ENCODE data around the gene CDKL5. TPM values are rescaled to one million over a fixed set of nuclear protein-coding genes. Genes with fewer than 3 reads are reported as not detected.

CDKL5 gene
- total and polyA plus RNA-seq, 7 experiments from 2014 or later, result 1.2 to 7.0 (median 4.3) TPM

GRCh38 chrX:18557879-18558278, 132.5 kb downstream of the CDKL5 start:
- Histone ChIP-seq H3K27ac (ENCODE audit: low read depth, low read length) (no peak overlapping the region), H3K4me3 (ENCODE audit: low read length) (no peak overlapping the region), H3K4me1 (ENCODE audit: control insufficient read depth in 2 of 2, insufficient read depth in 2 of 2, low read length in 2 of 2) (no peaks in the 10 kb centered on the region), H3K27me3 (ENCODE audit: control insufficient read depth in 2 of 2, insufficient read depth in 2 of 2, low read length in 2 of 2) (no peaks in the 10 kb centered on the region), H3K36me3 (ENCODE audit: control insufficient read depth in 2 of 3, insufficient read depth in 3 of 3, low read length in 3 of 3) (no peaks in the 10 kb centered on the region), H3K9me3 (ENCODE audit: control insufficient read depth in 2 of 3, low read length in 3 of 3) (no peaks in the 10 kb centered on the region)
- H3K4me3 Mint-ChIP-seq, result no peak overlapping the region
- H3K27ac Mint-ChIP-seq, result no peak overlapping the region
- peaks cover 0 to 5% (median 0%) of the 10 kb centered on the region in 11 donors for H3K9me3 Mint-ChIP-seq
- no peaks in the 10 kb centered on the region for H3K27me3 Mint-ChIP-seq
- ChIA-PET POLR2A (no interaction called here), CTCF (interaction anchor here (0.6 kb wide), 1 partner anchor 47 kb away, joined by 3 read pairs; no protein-coding TSS in a partner anchor)
- peaks cover 0 to 4% (median 0%) of the 10 kb centered on the region in 7 donors for H3K4me1 Mint-ChIP-seq
- peaks cover 0 to 4% (median 0%) of the 10 kb centered on the region in 5 donors for H3K36me3 Mint-ChIP-seq
- DNase-seq (no peak), ATAC-seq (no peak)
- intact Hi-C loops (cut with micrococcal nuclease), result no loop called here

GRCh38 chrX:18558799-18559198, 133.4 kb downstream of the CDKL5 start:
- Mint-ChIP-seq H3K9me3 (peaks cover 0 to 5% (median 0%) of the 10 kb centered on the region in 11 donors), H3K4me3 (no peak overlapping the region), H3K36me3 (peaks cover 0 to 4% (median 0%) of the 10 kb centered on the region in 5 donors), H3K4me1 (no peaks in the 10 kb centered on the region), H3K27me3 (no peaks in the 10 kb centered on the region), H3K27ac (no peak overlapping the region)
- H3K27ac ChIP-seq (ENCODE audit: low read depth, low read length), result no peak overlapping the region
- H3K36me3 ChIP-seq (ENCODE audit: control insufficient read depth in 2 of 3, insufficient read depth in 3 of 3, low read length in 3 of 3), result no peaks in the 10 kb centered on the region
- POLR2A ChIA-PET, result no interaction called here
- DNase-seq (no peak), ATAC-seq (no peak)
- H3K4me3 ChIP-seq (ENCODE audit: low read length), result no peak overlapping the region
- CTCF ChIA-PET, result no interaction called here
- H3K27me3 ChIP-seq (ENCODE audit: control insufficient read depth in 2 of 2, insufficient read depth in 2 of 2, low read length in 2 of 2), result no peaks in the 10 kb centered on the region
- intact Hi-C loops (cut with micrococcal nuclease), result no loop called here
- no peaks in the 10 kb centered on the region for H3K4me1 ChIP-seq (ENCODE audit: control insufficient read depth in 2 of 2, insufficient read depth in 2 of 2, low read length in 2 of 2)
- H3K9me3 ChIP-seq (ENCODE audit: control insufficient read depth in 2 of 3, low read length in 3 of 3), result no peaks in the 10 kb centered on the region

- Histone ChIP-seq H3K27ac (ENCODE audit: low read depth, low read length) (no peak overlapping the region), H3K9me3 (ENCODE audit: control insufficient read depth in 2 of 3, low read length in 3 of 3) (no peaks in the 10 kb centered on the region), H3K36me3 (ENCODE audit: control insufficient read depth in 2 of 3, insufficient read depth in 3 of 3, low read length in 3 of 3) (no peaks in the 10 kb centered on the region), H3K27me3 (ENCODE audit: control insufficient read depth in 2 of 2, insufficient read depth in 2 of 2, low read length in 2 of 2) (no peaks in the 10 kb centered on the region), H3K4me3 (ENCODE audit: low read length) (no peak overlapping the region), H3K4me1 (ENCODE audit: control insufficient read depth in 2 of 2, insufficient read depth in 2 of 2, low read length in 2 of 2) (no peaks in the 10 kb centered on the region)
- DNase-seq (no peak), ATAC-seq (no peak)
- ChIA-PET CTCF (no interaction called here), POLR2A (no interaction called here)
- Mint-ChIP-seq H3K9me3 (peaks cover 0 to 5% (median 0%) of the 10 kb centered on the region in 11 donors), H3K27me3 (no peaks in the 10 kb centered on the region), H3K4me3 (no peak overlapping the region), H3K4me1 (no peaks in the 10 kb centered on the region), H3K27ac (no peak overlapping the region), H3K36me3 (peaks cover 0 to 4% (median 0%) of the 10 kb centered on the region in 5 donors)
- intact Hi-C loops (cut with micrococcal nuclease), result no loop called here
These were observed 135.6 kb downstream of the CDKL5 start for GRCh38 chrX:18561020-18561419.

GRCh38 chrX:18565727-18566126, 140.3 kb downstream of the CDKL5 start:
- no peaks in the 10 kb centered on the region for H3K36me3 ChIP-seq (ENCODE audit: control insufficient read depth in 2 of 3, insufficient read depth in 3 of 3, low read length in 3 of 3)
- ATAC-seq, result no peak
- H3K27ac ChIP-seq (ENCODE audit: low read depth, low read length), result no peak overlapping the region
- Mint-ChIP-seq H3K36me3 (peaks cover 0 to 5% (median 0%) of the 10 kb centered on the region in 5 donors), H3K4me3 (no peak overlapping the region), H3K27me3 (no peaks in the 10 kb centered on the region), H3K9me3 (no peaks in the 10 kb centered on the region), H3K4me1 (peaks cover 0 to 2% (median 0%) of the 10 kb centered on the region in 7 donors), H3K27ac (no peak overlapping the region)
- intact Hi-C loops (cut with micrococcal nuclease), result no loop called here
- H3K4me3 ChIP-seq (ENCODE audit: low read length), result no peak overlapping the region
- ChIA-PET POLR2A (no interaction called here), CTCF (no interaction called here)
- no peaks in the 10 kb centered on the region for H3K27me3 ChIP-seq (ENCODE audit: control insufficient read depth in 2 of 2, insufficient read depth in 2 of 2, low read length in 2 of 2)
- H3K4me1 ChIP-seq (ENCODE audit: control insufficient read depth in 2 of 2, insufficient read depth in 2 of 2, low read length in 2 of 2), result no peaks in the 10 kb centered on the region
- H3K9me3 ChIP-seq (ENCODE audit: control insufficient read depth in 2 of 3, low read length in 3 of 3), result no peaks in the 10 kb centered on the region
- DNase-seq, result no peak

- no peaks in the 10 kb centered on the region for H3K4me1 ChIP-seq (ENCODE audit: control insufficient read depth in 2 of 2, insufficient read depth in 2 of 2, low read length in 2 of 2)
- Mint-ChIP-seq H3K9me3 (no peaks in the 10 kb centered on the region), H3K4me1 (peaks cover 0 to 4% (median 0%) of the 10 kb centered on the region in 7 donors), H3K4me3 (no peak overlapping the region), H3K36me3 (peaks cover 0 to 5% (median 0%) of the 10 kb centered on the region in 5 donors), H3K27ac (peak overlapping the region in 1 of 9 donors; percentile 37), H3K27me3 (no peaks in the 10 kb centered on the region)
- H3K27me3 ChIP-seq (ENCODE audit: control insufficient read depth in 2 of 2, insufficient read depth in 2 of 2, low read length in 2 of 2), result no peaks in the 10 kb centered on the region
- no peak for ATAC-seq
- intact Hi-C loops (cut with micrococcal nuclease), result no loop called here
- no peak overlapping the region for H3K4me3 ChIP-seq (ENCODE audit: low read length)
- H3K9me3 ChIP-seq (ENCODE audit: control insufficient read depth in 2 of 3, low read length in 3 of 3), result no peaks in the 10 kb centered on the region
- ChIA-PET POLR2A (no interaction called here), CTCF (no interaction called here)
- H3K36me3 ChIP-seq (ENCODE audit: control insufficient read depth in 2 of 3, insufficient read depth in 3 of 3, low read length in 3 of 3), result no peaks in the 10 kb centered on the region
- H3K27ac ChIP-seq (ENCODE audit: low read depth, low read length), result no peak overlapping the region
- no peak for DNase-seq
These were observed 141.3 kb downstream of the CDKL5 start for GRCh38 chrX:18566748-18567147.

- ChIA-PET POLR2A (no interaction called here), CTCF (no interaction called here)
- no peaks in the 10 kb centered on the region for H3K9me3 ChIP-seq (ENCODE audit: control insufficient read depth in 2 of 3, low read length in 3 of 3)
- ATAC-seq, result no peak
- no peaks in the 10 kb centered on the region for H3K36me3 ChIP-seq (ENCODE audit: control insufficient read depth in 2 of 3, insufficient read depth in 3 of 3, low read length in 3 of 3)
- H3K4me3 Mint-ChIP-seq, result no peak overlapping the region
- no peak overlapping the region for H3K27ac ChIP-seq (ENCODE audit: low read depth, low read length)
- H3K9me3 Mint-ChIP-seq, result no peaks in the 10 kb centered on the region
- DNase-seq, result no peak
- H3K36me3 Mint-ChIP-seq, result no peaks in the 10 kb centered on the region
- H3K4me1 Mint-ChIP-seq, result peaks cover 0 to 4% (median 0%) of the 10 kb centered on the region in 7 donors
- no peaks in the 10 kb centered on the region for H3K4me1 ChIP-seq (ENCODE audit: control insufficient read depth in 2 of 2, insufficient read depth in 2 of 2, low read length in 2 of 2)
- H3K27me3 Mint-ChIP-seq, result no peaks in the 10 kb centered on the region
- H3K4me3 ChIP-seq (ENCODE audit: low read length), result no peak overlapping the region
- intact Hi-C loops (cut with micrococcal nuclease), result no loop called here
- H3K27me3 ChIP-seq (ENCODE audit: control insufficient read depth in 2 of 2, insufficient read depth in 2 of 2, low read length in 2 of 2), result no peaks in the 10 kb centered on the region
- H3K27ac Mint-ChIP-seq, result no peak overlapping the region
These were observed 148.1 kb downstream of the CDKL5 start for GRCh38 chrX:18573556-18573955.

- intact Hi-C loops (cut with micrococcal nuclease), result no loop called here
- H3K36me3 ChIP-seq (ENCODE audit: control insufficient read depth in 2 of 3, insufficient read depth in 3 of 3, low read length in 3 of 3), result no peaks in the 10 kb centered on the region
- no peaks in the 10 kb centered on the region for H3K9me3 ChIP-seq (ENCODE audit: control insufficient read depth in 2 of 3, low read length in 3 of 3)
- H3K27ac Mint-ChIP-seq, result no peak overlapping the region
- no peak overlapping the region for H3K4me3 ChIP-seq (ENCODE audit: low read length)
- no peaks in the 10 kb centered on the region for H3K4me1 ChIP-seq (ENCODE audit: control insufficient read depth in 2 of 2, insufficient read depth in 2 of 2, low read length in 2 of 2)
- ATAC-seq (no peak), DNase-seq (no peak)
- H3K4me1 Mint-ChIP-seq, result peaks cover 0 to 4% (median 0%) of the 10 kb centered on the region in 7 donors
- H3K27ac ChIP-seq (ENCODE audit: low read depth, low read length), result no peak overlapping the region
- no peaks in the 10 kb centered on the region for H3K36me3 Mint-ChIP-seq
- ChIA-PET CTCF (interaction anchor here (0.6 kb wide), 1 partner anchor 129 kb away, joined by 4 read pairs; no protein-coding TSS in a partner anchor), POLR2A (no interaction called here)
- no peaks in the 10 kb centered on the region for H3K9me3 Mint-ChIP-seq
- H3K4me3 Mint-ChIP-seq, result no peak overlapping the region
- H3K27me3 ChIP-seq (ENCODE audit: control insufficient read depth in 2 of 2, insufficient read depth in 2 of 2, low read length in 2 of 2), result no peaks in the 10 kb centered on the region
- H3K27me3 Mint-ChIP-seq, result no peaks in the 10 kb centered on the region
These were observed 149.2 kb downstream of the CDKL5 start for GRCh38 chrX:18574591-18574990.
